Smooth muscle cell of the brain vasculature (primary cell): ENCODE measurements around the gene MRPL34.
"Not testable (repeated sequence)": the region's sequence is repeated elsewhere in the genome, so short reads cannot be mapped to it uniquely, and the experiment has no call there.

Source experiments
- DNase-seq: peaks from one replicate; pipeline ENCODE4 v3.0.0-alpha.2; 2012; ENCODE audit warnings: low read depth, low spot score

MRPL34 gene

DNA sequence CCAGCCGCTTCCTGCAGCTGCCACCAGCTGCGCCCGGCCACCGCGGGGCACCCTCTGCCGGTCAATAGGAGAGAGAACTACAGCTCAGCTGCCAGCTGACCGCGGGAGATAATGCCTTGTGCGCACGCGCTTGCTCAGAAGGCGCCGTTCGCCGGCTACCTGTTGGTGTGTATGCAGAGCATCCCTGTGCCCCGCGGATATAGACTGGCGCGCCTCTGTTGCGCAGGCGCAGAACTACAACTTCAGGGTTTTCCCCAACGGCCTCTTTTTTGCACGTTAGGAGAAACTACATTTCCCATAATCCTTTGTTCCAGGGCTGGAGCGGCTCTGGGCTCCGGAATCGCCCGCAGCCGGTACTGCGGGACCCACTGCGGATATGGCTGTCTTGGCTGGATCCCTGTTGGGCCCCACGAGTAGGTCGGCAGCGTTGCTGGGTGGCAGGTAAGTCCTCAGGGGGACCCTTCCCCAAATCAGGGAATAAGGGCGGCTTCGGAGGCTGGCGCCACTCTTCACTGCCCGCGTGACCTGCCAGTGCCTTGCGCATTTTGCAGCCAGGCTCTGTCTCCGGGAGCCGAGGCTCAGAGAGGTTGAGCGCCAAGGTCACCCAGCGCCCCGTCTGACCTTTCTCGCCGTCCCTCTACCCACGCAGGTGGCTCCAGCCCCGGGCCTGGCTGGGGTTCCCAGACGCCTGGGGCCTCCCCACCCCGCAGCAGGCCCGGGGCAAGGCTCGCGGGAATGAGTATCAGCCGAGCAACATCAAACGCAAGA is at the start of gene MRPL34:
Gene MRPL34 (plus strand): TSS at position 356 of the 768 bp plus-strand sequence. CDS start 21 bp downstream, at position 377.
- peak; percentile 97 for DNase-seq

- no peak for DNase-seq
Measured at GRCh38 chr19:17256130-17256529, 49.5 kb upstream of the MRPL34 start.

DNA sequence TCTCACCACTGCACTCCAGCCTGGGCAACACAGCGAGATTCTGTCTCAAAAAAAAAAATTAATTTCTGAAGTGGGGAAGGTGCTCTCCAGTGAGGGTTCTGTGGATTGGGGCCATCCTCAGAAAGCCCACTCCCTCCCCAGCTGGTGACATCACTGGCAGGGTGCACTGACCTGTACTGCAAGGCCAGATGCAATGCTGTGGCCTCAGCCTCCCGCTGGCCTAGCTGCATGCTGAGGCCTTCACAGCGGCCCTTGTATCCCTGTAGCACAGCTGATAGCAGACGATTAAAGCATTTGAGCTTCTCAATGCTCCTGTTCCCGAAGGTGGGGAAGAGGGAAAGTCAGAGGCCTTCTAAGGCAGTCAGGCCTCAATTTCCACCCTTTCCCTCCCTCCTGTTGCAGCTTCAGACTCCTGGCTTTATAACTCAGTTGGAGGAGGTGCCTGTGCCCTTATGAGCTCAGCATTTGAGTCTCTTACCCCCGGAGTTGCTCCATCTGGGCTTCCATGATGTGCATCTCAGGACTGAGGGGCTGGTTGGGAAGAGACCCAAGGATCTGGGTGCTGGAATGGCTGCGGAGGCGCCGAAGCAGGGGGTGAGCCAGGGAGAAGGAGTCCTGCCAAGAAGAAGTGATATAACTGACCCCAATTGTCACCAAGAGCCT is 46.4 kb upstream of the MRPL34 start:
- DNase-seq = no peak

GRCh38 chr19:17259934-17260333 is 45.7 kb upstream of the MRPL34 start:
- DNase-seq = no peak

DNA sequence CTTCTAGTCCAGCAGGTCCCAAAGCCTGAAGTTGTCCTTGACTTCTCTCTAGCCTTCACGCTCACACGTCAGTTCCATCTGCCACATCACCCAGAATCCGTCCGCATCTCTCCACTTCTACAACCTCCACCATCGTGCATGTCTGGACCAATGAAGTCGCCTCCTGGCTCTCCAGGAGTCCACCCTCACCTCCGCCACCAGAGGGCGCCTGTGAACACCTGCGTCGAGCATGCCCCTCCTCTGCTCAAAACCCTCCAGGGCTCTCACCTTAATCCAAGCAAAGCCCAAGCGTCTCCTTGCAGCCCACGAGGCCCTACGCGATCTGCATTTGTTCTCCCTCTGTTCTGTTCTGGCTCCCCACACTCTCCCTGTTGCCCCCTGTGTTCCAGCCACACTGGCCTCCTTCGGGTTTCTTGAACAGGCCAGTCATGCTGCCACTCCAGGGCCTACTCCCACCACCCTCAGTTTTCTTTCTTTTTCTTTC is 44.8 kb upstream of the MRPL34 start:
- peak; percentile 26 for DNase-seq

- no peak for DNase-seq
Measured at GRCh38 chr19:17262557-17262956, 43.1 kb upstream of the MRPL34 start.

GRCh38 chr19:17263712-17264640 is 41.7 kb upstream of the MRPL34 start:
- DNase-seq = no peak

DNA sequence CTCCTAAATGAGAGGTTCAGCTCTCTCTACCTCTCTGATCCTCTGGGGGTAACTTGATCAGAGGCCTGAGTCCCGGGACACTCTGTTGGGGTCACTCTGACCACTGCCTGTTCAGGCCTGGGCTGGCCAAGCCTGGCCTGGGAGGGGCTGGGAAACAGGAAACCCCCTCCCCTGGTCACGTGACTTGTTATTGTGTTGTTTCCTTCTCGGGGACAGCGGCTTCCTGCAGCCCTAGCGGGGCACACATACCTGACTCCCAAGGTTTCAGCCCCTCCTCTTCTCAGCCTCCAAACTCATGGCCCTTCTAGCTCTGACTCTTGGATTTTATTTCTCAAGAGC is 41.1 kb upstream of the MRPL34 start, which contains the start of gene USHBP1:
Gene USHBP1 (minus strand): TSS at position 105 of the 339 bp plus-strand sequence. CDS start 446 bp downstream, outside the sequence.
- no peak for DNase-seq

GRCh38 chr19:17266026-17266425 is 39.6 kb upstream of the MRPL34 start:
- DNase-seq = no peak

GRCh38 chr19:17266589-17266974 is 39.1 kb upstream of the MRPL34 start:
- DNase-seq = no peak

DNA sequence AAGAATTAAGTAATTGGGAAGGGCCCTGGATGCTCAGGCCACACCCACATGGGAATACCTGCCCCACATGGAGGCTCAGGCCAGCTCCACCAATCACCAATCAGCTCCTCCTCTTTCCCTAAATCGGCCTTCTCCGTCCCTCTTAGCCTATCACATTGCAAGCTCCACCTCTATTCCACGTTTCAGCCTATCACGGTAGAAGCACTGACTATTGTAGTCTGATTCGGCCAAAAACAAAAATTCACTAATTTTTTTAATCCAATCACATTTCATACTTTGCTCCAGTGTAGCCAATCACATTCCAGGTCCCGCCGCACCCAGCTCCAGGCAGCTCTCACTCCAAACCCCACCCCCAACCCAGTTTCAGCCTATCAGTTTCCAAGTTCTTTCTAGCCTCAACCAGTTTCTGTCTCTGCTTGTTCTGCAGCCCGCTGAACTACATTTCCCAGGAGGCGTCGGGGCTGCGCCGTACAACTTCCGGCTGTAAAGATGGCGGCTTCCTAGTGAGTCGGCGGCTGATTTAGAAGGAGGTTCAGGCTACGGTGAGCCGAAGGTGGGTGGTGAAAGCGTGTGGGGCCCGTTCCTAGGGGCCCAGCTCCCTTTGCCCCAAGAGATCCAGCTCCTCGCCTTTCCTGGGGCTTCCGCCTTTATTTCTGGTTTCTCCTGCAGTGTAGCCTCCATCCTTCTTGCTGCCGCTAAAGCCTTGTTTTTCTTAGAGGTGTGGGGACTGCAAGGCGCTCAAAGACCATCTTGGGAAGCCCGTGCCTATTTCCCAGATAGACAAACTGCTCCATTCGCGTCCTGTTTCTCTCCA is 38.5 kb upstream of the MRPL34 start, which contains the start of gene BABAM1:
Gene BABAM1 (plus strand): TSS at position 469 of the 814 bp plus-strand sequence. CDS start 1,364 bp downstream, outside the sequence.
- DNase-seq = peak; percentile 96

DNA sequence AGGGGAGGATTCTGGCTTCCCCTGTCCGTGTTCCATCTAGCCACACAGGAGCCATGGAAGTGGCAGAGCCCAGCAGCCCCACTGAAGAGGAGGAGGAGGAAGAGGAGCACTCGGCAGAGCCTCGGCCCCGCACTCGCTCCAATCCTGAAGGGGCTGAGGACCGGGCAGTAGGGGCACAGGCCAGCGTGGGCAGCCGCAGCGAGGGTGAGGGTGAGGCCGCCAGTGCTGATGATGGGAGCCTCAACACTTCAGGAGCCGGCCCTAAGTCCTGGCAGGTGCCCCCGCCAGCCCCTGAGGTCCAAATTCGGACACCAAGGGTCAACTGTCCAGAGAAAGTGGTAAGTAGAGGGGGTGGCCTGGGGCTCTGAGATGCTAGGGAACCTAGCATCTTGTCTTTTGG is 36.9 kb upstream of the MRPL34 start:
- DNase-seq = no peak

GRCh38 chr19:17274892-17275291 is 30.8 kb upstream of the MRPL34 start:
- DNase-seq = not testable (repeated sequence)

DNA sequence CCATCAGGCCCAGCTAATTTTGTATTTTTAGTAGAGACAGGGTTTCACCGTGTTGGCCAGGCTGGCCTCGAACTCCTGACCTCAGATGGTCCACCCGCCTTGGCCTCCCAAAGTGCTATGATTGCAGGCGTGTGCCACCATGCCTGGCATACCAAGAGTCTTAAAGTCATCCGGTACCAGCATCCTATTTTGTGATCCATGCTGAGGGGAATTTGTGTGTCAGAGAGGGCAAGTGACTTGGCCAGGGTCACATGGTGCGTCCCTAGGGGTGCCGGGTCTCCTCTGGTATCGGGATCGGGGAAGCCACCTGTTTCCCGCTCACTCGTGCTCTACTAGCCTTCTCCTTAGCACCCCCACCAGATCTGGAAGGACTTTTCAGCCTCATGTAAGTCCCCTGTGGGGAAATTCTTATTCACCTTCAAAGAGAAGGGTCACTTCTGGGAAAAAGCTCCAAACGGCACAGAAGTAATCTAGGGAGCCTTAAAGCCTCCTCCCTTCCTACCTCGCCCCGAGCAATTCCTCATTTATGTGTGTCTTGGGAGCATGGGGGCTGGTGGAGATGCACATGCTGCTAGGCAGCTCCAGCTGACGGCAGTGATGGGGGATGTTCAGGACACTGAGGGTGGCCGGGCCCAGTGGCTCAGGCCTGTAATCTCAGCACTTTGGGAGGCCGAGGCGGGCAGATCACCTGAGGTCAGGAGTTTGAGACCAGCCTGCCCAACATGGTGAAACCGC is 30.1 kb upstream of the MRPL34 start:
- no peak for DNase-seq

GRCh38 chr19:17279436-17279835 is 26.2 kb upstream of the MRPL34 start:
- no peak for DNase-seq

DNA sequence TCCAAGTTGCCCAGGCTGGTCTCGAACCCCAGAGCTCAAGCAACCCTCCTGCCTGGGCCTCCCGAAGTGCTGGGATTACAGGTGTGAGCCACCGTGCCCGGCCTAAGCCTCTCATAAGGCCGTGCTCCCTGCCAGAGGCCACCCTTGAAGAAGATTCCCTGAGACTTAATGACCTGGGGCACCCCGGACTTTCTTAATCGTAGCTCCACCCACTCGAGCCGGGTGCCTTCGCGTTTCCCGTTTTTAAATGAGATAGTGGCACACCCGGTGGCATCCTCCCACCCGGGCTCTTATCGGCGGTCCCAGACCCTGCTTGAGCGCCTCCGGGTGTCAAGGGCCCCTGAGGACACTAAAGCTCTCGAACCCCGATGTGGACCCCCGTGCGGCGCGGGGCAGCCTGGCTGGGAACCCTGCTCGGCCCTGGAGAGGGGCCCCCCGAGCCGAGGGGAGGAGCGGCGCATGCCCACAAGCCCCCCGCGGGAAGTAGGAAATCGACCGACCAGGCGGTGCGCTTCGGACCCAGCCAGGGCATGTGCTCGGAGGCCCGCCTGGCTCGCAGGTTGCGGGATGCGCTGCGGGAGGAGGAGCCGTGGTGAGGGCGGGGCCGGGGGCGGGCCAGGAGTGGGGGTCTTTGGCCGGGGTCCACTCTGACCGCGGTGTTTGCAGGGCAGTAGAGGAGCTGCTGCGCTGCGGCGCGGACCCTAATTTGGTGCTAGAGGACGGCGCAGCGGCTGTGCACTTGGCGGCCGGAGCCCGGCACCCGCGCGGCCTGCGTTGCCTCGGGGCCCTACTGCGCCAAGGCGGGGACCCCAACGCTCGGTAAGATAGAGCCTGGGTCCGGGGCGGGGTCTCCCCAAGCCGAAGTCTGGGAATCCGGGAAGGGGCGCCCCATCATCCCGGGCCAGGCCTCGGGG is 24.0 kb upstream of the MRPL34 start, which contains the start of gene ANKLE1:
Gene ANKLE1 (plus strand): TSS at position 511 of the 914 bp plus-strand sequence. CDS start 20 bp downstream, at position 531.
- DNase-seq = no peak

DNA sequence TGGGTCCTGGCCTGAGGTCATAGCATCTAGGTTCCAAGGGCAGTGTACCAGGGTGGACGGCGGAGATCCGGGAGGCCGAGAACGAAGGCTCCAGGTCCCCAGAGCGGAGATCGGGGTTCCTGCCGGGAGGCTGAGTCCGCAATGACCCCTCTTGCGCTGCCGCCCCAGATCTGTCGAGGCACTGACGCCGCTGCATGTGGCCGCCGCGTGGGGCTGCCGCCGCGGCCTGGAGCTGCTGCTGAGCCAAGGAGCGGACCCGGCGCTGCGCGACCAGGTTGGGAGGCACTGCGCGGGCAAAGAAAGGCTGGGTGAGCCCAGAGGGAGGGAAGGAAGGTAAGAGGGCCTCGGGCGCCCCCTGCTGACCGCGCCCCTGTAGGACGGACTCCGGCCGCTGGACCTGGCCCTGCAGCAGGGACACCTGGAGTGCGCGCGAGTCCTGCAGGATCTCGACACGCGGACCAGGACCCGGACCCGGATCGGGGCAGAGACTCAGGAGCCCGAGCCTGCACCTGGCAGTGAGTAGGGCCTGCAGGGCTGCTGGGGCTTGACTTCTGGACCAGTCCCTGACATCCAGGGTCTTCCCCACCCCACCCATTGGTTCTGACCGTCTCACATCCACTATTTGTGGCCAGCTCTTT is 23.1 kb upstream of the MRPL34 start:
- peak; percentile 20 for DNase-seq

DNA sequence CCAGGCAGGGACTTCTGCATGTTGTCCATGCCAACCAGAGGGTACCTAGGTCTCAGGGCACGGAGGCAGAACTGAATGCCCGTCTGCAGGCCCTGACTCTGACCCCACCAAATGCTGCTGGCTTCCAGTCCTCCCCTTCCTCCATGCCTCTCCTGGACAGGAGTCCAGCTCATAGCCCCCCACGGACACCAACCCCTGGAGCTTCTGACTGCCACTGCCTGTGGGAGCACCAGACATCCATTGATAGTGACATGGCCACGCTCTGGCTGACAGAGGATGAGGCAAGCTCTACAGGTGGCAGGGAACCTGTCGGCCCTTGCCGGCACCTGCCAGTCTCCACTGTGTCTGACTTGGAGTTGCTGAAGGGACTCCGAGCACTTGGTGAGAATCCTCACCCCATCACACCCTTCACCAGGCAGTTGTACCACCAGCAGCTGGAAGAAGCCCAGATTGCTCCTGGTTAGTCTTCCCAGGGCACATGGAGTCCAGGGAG is 22.1 kb upstream of the MRPL34 start:
- no peak for DNase-seq
